ENCODE measurements around the gene TM4SF1.

TM4SF1 gene

GRCh38 chr3:149373235-149374125 lies 4.0 kb downstream of the TM4SF1 start:
- DNase-seq = no peak

GRCh38 chr3:149371723-149372114 lies 5.7 kb downstream of the TM4SF1 start:
- no peak for DNase-seq

DNA sequence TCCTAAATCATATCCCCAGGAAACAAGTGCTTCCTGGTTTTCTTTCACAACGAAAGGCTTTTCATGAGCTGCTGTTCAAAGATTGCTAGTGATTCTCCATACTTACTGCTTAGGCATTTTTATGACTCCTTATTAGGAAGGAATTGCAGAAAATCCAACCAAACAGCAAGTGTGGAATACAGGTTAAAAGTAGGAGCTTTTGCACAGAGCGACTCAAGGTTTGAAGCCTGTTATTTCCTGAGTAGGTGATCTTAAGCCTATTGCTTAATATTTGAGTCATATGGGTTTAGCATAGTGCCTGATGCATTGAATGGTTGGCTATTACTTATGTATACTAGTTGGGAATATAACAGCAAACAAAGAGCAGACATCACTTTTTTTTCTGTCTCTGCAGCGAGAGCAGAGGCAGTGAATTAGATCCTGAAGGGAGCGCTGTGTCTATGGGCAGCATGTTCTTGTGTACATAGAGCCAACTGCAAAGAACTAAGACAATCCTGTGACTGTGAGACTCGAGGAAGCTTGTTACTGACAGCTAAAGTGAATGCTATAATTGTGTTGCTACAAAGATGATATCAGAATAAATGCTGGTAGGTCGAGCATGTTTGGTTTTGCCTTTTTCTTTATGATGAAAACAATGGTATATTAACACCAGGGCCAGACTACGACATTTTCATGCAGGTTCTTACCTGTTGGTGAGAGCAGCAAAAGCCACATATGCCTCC lies 6.3 kb downstream of the TM4SF1 start:
- peak in 1 of 2 experiments; percentile 23 for DNase-seq

- no peak for DNase-seq
Observed at GRCh38 chr3:149369991-149370866, 7.2 kb downstream of the TM4SF1 start.

GRCh38 chr3:149368674-149369497 lies 8.6 kb downstream of the TM4SF1 start:
- peak; percentile 26 to 31 for DNase-seq

GRCh38 chr3:149368201-149368673 lies 9.2 kb downstream of the TM4SF1 start:
- DNase-seq = no peak

- DNase-seq = no peak
Observed at GRCh38 chr3:149366941-149367840, 10.3 kb downstream of the TM4SF1 start.

GRCh38 chr3:149366031-149366430 lies 11.4 kb downstream of the TM4SF1 start:
- DNase-seq = peak; percentile 25 to 31

GRCh38 chr3:149364624-149365023 lies 12.8 kb downstream of the TM4SF1 start:
- no peak for DNase-seq

GRCh38 chr3:149363053-149363452 lies 14.4 kb downstream of the TM4SF1 start:
- DNase-seq = no peak

DNA sequence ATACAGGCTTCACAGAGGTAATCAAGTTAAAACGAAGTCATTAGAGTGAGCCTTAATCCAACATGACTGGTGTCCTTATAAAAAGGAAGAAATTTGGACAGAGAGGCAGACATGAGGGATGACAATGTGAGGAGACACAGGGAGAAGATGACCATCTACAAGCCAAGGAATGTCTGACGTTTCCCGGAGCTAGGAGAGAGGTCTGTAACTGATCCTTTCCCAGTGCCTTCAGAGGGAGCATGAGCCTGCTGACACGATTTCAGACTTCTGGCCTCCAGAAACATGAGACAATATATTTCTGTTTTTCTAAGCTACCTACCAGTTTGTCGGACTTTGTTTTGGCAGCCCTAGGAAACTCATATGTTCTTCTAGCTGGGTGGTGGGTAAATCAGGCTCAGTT lies 15.1 kb downstream of the TM4SF1 start:
- no peak for DNase-seq

DNA sequence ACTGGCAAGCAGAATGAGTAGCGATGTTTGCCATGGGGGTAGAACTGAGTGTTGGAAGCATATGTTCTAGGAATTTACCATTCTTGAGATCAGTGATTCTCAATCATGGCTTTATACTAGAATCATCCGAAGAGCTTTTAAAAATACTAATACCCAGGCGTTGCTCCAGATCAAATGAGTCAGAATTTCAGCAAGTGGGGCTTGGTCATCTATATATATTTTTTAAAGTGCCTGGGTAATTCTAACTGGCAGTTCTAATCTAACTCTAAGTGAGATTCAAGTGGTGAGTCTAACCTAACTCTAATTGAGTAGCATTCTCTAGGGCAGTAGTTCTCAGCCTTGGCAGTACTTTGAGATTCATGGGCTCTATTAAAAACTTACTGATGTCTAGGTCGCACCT lies 20.8 kb downstream of the TM4SF1 start:
- DNase-seq = no peak

DNA sequence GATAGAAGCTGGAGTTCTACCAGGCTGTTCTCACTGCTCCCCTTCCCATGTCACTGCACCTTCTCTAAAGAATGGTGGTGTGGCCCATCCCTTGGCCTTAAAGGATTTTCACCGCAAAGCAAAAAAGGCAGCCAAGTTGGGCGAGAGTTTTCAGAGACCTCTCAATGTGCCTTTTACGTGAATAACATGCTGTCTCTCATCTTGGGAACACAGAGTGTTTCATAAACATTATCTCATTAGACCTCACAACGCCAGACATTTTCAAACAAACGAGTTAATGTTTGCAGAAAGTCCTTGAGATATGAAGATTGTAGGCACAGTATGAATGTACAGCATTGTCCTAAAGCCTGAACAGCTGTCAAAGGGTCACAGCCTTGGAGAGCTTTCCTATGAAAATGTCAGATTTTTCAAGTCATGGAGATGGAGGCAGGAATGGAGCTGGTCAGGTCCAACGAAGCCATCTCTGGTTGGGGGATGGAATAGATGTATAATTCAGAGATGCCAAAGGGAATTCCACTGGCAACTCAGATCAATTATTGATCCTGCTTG lies 21.3 kb downstream of the TM4SF1 start:
- no peak for DNase-seq

DNA sequence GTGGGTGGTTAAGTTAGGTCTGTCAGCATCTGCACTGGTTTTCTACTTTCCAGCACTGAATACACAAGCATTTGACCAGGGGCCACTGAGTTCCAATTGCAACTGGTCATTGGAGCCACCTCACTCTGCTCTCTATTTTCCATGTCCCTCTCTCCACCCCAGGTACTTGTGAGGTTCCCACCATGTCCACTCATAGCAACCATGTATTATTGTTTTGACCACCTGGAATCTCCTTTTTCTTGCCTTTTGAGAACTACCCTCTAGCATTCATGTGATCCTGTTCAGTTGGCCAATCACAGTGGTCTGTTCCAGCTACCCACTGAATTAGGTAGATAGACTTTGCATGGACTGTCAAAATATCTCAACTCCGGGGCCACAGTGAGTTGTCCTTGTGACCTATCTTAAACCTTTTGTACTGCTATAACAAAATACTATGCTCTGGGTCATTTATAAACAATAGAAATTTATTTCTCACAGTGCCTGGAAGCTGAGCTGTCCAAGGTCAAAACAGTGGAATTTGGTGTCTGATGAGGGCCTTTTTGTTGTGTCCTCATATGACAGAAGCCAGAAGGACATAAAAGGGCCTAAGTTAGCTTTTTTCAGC lies 23.8 kb downstream of the TM4SF1 start:
- no peak for DNase-seq

DNA sequence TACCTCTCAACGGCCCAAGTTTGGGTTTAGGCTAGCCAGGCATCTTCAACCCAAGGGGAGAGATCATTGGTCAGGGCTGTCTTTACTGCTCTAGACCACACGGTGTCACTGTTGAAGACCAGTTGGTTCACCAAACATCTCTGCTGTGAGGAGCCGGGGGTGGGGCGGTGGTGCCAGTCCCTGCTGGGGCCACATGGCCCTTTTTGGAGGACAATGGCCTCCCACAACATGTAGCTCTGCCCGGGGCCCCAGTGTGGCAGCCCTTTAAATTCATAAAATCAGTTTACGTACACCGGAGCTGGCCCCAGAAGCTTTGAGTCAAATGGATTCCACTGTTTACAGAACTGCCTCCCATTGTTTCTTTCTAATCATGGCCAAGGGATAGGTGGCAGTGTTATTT lies 24.9 kb downstream of the TM4SF1 start:
- peak; percentile 33 to 60 for DNase-seq

DNA sequence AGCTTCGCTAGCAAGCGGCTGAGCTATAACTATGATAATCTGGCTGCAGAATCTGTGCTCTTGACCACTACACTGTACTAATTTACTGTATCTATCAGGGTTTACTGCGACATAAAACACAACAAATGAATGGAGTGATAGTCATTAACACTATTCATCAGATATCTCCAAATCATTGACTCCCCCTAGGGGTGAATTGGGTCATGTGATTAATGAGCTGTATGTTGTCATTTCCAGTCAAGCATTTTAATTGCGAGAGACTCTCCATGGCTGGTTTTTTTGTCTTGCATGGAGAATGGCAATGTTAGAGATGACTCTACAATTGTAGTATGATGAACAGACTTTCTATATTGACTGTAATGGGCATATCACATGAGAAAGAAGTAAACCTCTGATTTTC lies 33.5 kb downstream of the TM4SF1 start:
- no peak for DNase-seq

- DNase-seq = no peak
Observed at GRCh38 chr3:149342413-149343380, 34.8 kb downstream of the TM4SF1 start.

DNA sequence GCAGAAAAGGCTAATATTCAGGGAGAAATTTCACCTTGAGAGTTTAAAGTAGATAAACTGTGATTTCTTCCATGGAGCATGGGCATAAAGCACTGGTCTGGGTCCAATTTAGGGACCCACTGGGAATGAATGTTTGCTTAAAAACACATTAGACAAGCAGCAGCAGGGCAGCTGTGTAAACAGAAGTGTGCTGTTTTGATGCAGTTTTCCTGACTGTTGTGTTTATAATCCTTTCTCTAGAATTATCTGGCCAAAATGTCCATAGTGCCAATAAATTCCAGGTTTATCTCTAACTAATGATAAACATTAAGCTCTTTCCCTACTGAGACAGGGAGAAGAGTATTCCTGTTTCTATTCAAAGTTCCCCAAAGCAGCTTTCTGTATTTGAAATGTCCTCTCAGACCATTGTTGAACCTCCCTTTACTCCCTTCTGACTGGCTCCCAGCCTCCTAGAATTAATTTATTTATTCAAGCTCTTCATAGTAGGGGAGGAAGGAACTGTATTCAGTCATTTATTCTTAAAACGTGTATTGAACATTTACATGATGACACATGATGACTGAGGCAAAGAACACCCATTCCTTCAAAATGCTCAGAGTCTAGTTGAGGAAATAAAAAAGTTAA lies 37.0 kb downstream of the TM4SF1 start:
- DNase-seq = peak; percentile 57 to 69

GRCh38 chr3:149339931-149340309 lies 37.5 kb downstream of the TM4SF1 start:
- DNase-seq = peak in 1 of 2 experiments; percentile 48

Measured in NCI-H1930 (cell line).